GM19099 (cell line): ENCODE data around the gene SCUBE2.

ENCODE experiments used
- POLR2A ChIP-seq: IDR thresholded peaks from 3 replicates; pipeline ENCODE4 v1.6.1; 2011; ENCODE audit warnings: low read depth; ENCODE audit not compliant: insufficient read length; ENCODE audit errors: extremely low read depth

The SCUBE2 gene

GRCh38 chr11:9090488-9091043 lies 833 bp downstream of the SCUBE2 start:
- TF ChIP-seq POLR2A: no peak

- TF ChIP-seq POLR2A: no peak
Observed at GRCh38 chr11:9089636-9090035, 1.8 kb downstream of the SCUBE2 start.

GRCh38 chr11:9089061-9089460 lies 2.3 kb downstream of the SCUBE2 start:
- TF ChIP-seq POLR2A: no peak

GRCh38 chr11:9082575-9082974 lies 8.8 kb downstream of the SCUBE2 start:
- TF ChIP-seq POLR2A: no peak

- TF ChIP-seq POLR2A: no peak
Observed at GRCh38 chr11:9081153-9081552, 10.2 kb downstream of the SCUBE2 start.

- TF ChIP-seq POLR2A: no peak
Observed at GRCh38 chr11:9078113-9079086, 13.0 kb downstream of the SCUBE2 start.

- TF ChIP-seq POLR2A: no peak
Observed at GRCh38 chr11:9077164-9077563, 14.2 kb downstream of the SCUBE2 start.

GRCh38 chr11:9076661-9077060 lies 14.7 kb downstream of the SCUBE2 start:
- TF ChIP-seq POLR2A: no peak

- no peak for TF ChIP-seq POLR2A
Observed at GRCh38 chr11:9076046-9076445, 15.4 kb downstream of the SCUBE2 start.

- no peak for TF ChIP-seq POLR2A
Observed at GRCh38 chr11:9075556-9075955, 15.8 kb downstream of the SCUBE2 start.

- TF ChIP-seq POLR2A: no peak
Observed at GRCh38 chr11:9074338-9075029, 16.9 kb downstream of the SCUBE2 start.

- no peak for TF ChIP-seq POLR2A
Observed at GRCh38 chr11:9073466-9074225, 17.8 kb downstream of the SCUBE2 start.

- no peak for TF ChIP-seq POLR2A
Observed at GRCh38 chr11:9072626-9073176, 18.7 kb downstream of the SCUBE2 start.

- TF ChIP-seq POLR2A: no peak
Observed at GRCh38 chr11:9071692-9072091, 19.7 kb downstream of the SCUBE2 start.

- no peak for TF ChIP-seq POLR2A
Observed at GRCh38 chr11:9070749-9071491, 20.5 kb downstream of the SCUBE2 start.
